Hepatocyte (in vitro differentiated cells): ENCODE measurements around the gene CDK17. TPM values are rescaled to one million over a fixed set of nuclear protein-coding genes. Genes with fewer than 3 reads are reported as not detected.

Experiments used
- DNase-seq: peaks from one replicate; pipeline ENCODE4 v3.0.0-alpha.2; 2016; ENCODE audit warnings: low spot score
- H2AFZ ChIP-seq: fragments of 200-600 bp; sonication (generic); 2 replicates; pipeline ENCODE4 v1.6.0; 2016; ENCODE audit warnings: antibody characterized with exemption, mild to moderate bottlenecking
- H3K27ac ChIP-seq: fragments of 200-600 bp; sonication (generic); 2 replicates; pipeline ENCODE4 v1.5.1; 2016; ENCODE audit warnings: mild to moderate bottlenecking
- H3K27me3 ChIP-seq: fragments of 200-600 bp; sonication (generic); 2 replicates; pipeline ENCODE4 v1.6.1; 2016
- H3K36me3 ChIP-seq: fragments of 200-600 bp; sonication (generic); replicated peaks from 2 replicates; pipeline ENCODE4 v1.5.1; 2016; ENCODE audit warnings: low read depth; ENCODE audit not compliant: insufficient read depth
- H3K4me1 ChIP-seq: fragments of 200-600 bp; sonication (generic); 2 replicates; pipeline ENCODE4 v1.5.1; 2016; ENCODE audit warnings: mild to moderate bottlenecking, moderate library complexity; ENCODE audit not compliant: insufficient read depth
- H3K4me2 ChIP-seq: fragments of 200-600 bp; sonication (generic); 2 replicates; pipeline ENCODE4 v1.6.0; 2016
- H3K4me3 ChIP-seq: fragments of 200-600 bp; sonication (generic); 2 replicates; pipeline ENCODE4 v1.5.1; 2016; ENCODE audit warnings: mild to moderate bottlenecking
- H3K79me2 ChIP-seq: fragments of 200-600 bp; sonication (generic); 2 replicates; pipeline ENCODE4 v1.6.0; 2017; ENCODE audit warnings: mild to moderate bottlenecking
- H3K9me2 ChIP-seq: fragments of 200-600 bp; sonication (generic); replicated peaks from 2 replicates; pipeline ENCODE4 v1.6.0; 2017; ENCODE audit warnings: mild to moderate bottlenecking; ENCODE audit not compliant: insufficient read depth
- H3K9me3 ChIP-seq: fragments of 200-600 bp; sonication (generic); 2 replicates; pipeline ENCODE4 v1.5.1; 2016; ENCODE audit warnings: low read depth, mild to moderate bottlenecking
- H4K20me1 ChIP-seq: fragments of 200-600 bp; sonication (generic); 2 replicates; pipeline ENCODE4 v1.6.0; 2016; ENCODE audit warnings: mild to moderate bottlenecking; ENCODE audit not compliant: insufficient read depth, poor library complexity, severe bottlenecking
- EZH2 ChIP-seq: fragments of 200-600 bp; sonication (generic); IDR thresholded peaks from 2 replicates; pipeline ENCODE4 v1.6.1; 2016; ENCODE audit warnings: antibody characterized with exemption, mild to moderate bottlenecking, borderline replicate concordance
- EZH2phosphoT487 ChIP-seq: fragments of 200-600 bp; sonication (generic); IDR thresholded peaks from one replicate; pipeline ENCODE4 v1.6.1; 2018; ENCODE audit warnings: antibody characterized with exemption, mild to moderate bottlenecking, low read depth, moderate library complexity; ENCODE audit not compliant: unreplicated experiment, severe bottlenecking
- WGBS: methylation state at CpG from one replicate; pipeline ENCODE4 v1.1.6; 2016; ENCODE audit warnings: low lambda C conversion rate; ENCODE audit errors: missing lambda C conversion rate; 5-methylcytosine and 5-hydroxymethylcytosine counted together
- polyA plus RNA-seq: library from polyadenylated mRNA; unstranded; fragments of >200 nt; fragmentation: Nextera tagmentation; extraction: Ambion mirVana; gene quantifications from 2 replicates; pipeline ENCODE4 v1.2.1, GENCODE V29; 2016
- total RNA-seq: library from RNA; depleted of rRNA; stranded (reverse); fragments of >200 nt; gene quantifications from 2 replicates; pipeline ENCODE4 v1.2.3, GENCODE V29; 2014
- TF ChIP-seq, protein P1 (sequence below): fragments of 200-600 bp; sonication (generic); IDR thresholded peaks from 2 replicates; pipeline ENCODE4 v1.5.1; 2016; ENCODE audit warnings: antibody characterized with exemption, mild to moderate bottlenecking; ENCODE audit not compliant: poor library complexity

Gene CDK17
- 33.1 and 33.5 TPM in 2 replicates for total RNA-seq
- 10.6 and 13.8 TPM in 2 replicates for polyA plus RNA-seq

DNA sequence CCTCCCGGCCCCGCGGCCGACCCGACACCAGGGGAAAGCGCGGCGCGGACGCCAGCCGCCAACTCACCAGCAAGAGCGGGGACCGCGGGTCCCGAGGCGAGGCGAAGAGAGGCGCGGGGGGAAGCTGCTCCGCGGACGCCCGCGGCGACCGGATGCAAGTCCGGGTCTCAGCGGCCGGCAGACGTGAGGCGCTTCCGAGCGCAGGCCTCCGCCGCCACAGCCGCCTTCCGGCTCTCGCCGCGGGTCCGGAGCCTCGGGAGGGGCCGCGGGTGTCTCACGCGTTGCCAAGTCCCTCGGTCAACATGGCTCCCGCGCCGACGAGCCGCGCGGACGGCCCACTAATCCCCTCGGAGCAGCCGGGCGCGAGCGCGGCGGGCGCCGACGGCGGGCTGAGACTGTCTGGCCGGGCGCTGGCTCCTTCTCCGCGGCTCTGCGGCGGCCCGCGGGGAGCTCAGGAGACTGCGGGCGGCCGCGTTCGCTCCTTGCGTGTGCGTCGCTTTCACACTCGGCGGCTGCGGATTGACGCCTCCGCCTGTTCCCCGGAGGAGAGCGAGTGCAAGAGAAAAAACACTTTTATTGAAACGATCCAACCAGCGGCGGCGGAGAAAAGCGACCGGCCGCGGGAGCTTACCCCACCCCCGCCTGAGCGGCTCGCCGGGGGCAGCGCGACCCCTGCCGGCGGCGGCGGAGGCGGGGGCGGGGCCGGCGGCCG, at the start of gene CDK17:
TSS of gene CDK17 (minus strand) at position 521 of the 712 bp plus-strand sequence. CDS start 65,603 bp downstream, outside the sequence.
- Histone ChIP-seq H4K20me1 (peaks cover 38% of the 10 kb centered on the region), H3K27me3 (no peaks in the 10 kb centered on the region), H3K9me3 (no peaks in the 10 kb centered on the region), H3K79me2 (peaks cover 42% of the 10 kb centered on the region), H3K9me2 (no peaks in the 10 kb centered on the region), H3K4me3 (peak within 1 kb of the TSS; percentile 95), H3K27ac (peak within 1 kb of the TSS; percentile 99), H3K4me2 (peak within 1 kb of the TSS; percentile 89), H2AFZ (peak within 1 kb of the TSS; percentile 97), H3K4me1 (peaks cover 14% of the 10 kb centered on the region), H3K36me3 (no peaks in the 10 kb centered on the region)
- DNase-seq, result peak; percentile 93
- 1% methylated on average over 53 of the region's 112 CpGs for WGBS
- TF ChIP-seq, protein P1, sequence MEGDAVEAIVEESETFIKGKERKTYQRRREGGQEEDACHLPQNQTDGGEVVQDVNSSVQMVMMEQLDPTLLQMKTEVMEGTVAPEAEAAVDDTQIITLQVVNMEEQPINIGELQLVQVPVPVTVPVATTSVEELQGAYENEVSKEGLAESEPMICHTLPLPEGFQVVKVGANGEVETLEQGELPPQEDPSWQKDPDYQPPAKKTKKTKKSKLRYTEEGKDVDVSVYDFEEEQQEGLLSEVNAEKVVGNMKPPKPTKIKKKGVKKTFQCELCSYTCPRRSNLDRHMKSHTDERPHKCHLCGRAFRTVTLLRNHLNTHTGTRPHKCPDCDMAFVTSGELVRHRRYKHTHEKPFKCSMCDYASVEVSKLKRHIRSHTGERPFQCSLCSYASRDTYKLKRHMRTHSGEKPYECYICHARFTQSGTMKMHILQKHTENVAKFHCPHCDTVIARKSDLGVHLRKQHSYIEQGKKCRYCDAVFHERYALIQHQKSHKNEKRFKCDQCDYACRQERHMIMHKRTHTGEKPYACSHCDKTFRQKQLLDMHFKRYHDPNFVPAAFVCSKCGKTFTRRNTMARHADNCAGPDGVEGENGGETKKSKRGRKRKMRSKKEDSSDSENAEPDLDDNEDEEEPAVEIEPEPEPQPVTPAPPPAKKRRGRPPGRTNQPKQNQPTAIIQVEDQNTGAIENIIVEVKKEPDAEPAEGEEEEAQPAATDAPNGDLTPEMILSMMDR, result peak; percentile 48
- no peak for TF ChIP-seq EZH2

DNA sequence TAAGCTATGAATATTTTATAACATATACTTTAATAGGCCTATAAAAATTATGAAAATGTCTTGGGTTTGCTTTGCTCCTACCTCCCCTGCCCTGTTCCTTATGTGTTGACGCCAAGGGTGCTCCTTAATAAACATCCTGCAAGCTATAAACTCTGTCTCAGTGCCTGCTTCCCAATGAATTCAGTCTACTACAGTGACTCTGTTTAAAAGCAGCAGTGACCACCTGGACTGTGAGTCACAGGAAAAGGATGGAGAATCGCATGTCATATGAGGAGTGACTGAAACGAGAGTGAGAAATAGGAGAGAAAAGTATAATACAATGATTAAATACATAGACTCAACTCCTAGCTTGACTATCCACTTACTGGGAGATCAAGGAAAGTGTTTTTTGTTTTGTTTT, 48.1 kb upstream of the CDK17 start:
- Histone ChIP-seq H3K9me3 (no peaks in the 10 kb centered on the region), H3K36me3 (no peaks in the 10 kb centered on the region), H4K20me1 (no peaks in the 10 kb centered on the region), H3K79me2 (no peaks in the 10 kb centered on the region), H3K4me3 (no peak overlapping the region), H3K9me2 (no peaks in the 10 kb centered on the region), H2AFZ (no peak overlapping the region), H3K27ac (no peak overlapping the region), H3K4me2 (no peak overlapping the region), H3K27me3 (no peaks in the 10 kb centered on the region), H3K4me1 (peaks cover 3% of the 10 kb centered on the region)
- DNase-seq, result no peak
- TF ChIP-seq, protein P1, result no peak
- TF ChIP-seq EZH2, result no peak
- WGBS, result 78% methylated on average over 3 of the region's 3 CpGs

DNA sequence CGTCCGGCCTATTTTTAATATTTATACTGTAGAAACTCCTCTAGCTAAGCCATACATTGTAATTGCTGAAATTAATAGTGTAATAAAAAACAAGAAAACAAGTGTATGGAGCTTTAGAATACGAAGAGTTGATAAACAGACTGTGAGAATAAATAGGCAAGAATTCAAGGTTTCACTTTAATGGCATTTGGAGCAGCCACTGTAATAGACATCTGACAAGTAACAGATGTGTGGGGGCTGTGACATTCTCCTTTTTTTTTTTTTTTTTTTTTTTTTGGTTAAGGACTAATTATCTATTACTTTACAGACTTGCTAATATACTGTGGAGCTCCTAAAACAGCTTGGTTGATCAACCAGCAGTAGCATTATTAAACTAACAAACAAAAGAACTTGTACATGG, 47.0 kb upstream of the CDK17 start:
- Histone ChIP-seq H2AFZ (no peak overlapping the region), H3K27me3 (no peaks in the 10 kb centered on the region), H3K9me3 (no peaks in the 10 kb centered on the region), H3K9me2 (no peaks in the 10 kb centered on the region), H3K4me1 (peaks cover 3% of the 10 kb centered on the region), H4K20me1 (no peaks in the 10 kb centered on the region), H3K27ac (no peak overlapping the region), H3K4me2 (no peak overlapping the region), H3K4me3 (no peak overlapping the region), H3K36me3 (no peaks in the 10 kb centered on the region), H3K79me2 (no peaks in the 10 kb centered on the region)
- TF ChIP-seq, protein P1, result no peak
- TF ChIP-seq EZH2 (no peak), EZH2phosphoT487 (no peak)
- DNase-seq, result no peak
- WGBS, result 83% methylated on average over 3 of the region's 3 CpGs
